CD4-positive, alpha-beta T cell treated with Interleukin-17A for 1 hour (primary cell): ENCODE measurements around the gene CCDC17.

Experiments used
- DNase-seq: peaks from one replicate; pipeline ENCODE4 v3.0.0-alpha.2; 2020

Gene CCDC17

GRCh38 chr1:45574105-45574626 lies 49.7 kb downstream of the CCDC17 start:
- DNase-seq: no peak

GRCh38 chr1:45573231-45573804 lies 50.5 kb downstream of the CCDC17 start:
- DNase-seq: no peak

- DNase-seq: no peak
Observed at GRCh38 chr1:45570631-45571030, 53.2 kb downstream of the CCDC17 start.
